ENCODE data around the gene HIRIP3. TPM values are rescaled to one million over a fixed set of nuclear protein-coding genes. Genes with fewer than 3 reads are reported as not detected.

HIRIP3 gene
- total and polyA plus RNA-seq, 2 experiments from 2014 or later: 10.4 to 18.5 TPM

DNA sequence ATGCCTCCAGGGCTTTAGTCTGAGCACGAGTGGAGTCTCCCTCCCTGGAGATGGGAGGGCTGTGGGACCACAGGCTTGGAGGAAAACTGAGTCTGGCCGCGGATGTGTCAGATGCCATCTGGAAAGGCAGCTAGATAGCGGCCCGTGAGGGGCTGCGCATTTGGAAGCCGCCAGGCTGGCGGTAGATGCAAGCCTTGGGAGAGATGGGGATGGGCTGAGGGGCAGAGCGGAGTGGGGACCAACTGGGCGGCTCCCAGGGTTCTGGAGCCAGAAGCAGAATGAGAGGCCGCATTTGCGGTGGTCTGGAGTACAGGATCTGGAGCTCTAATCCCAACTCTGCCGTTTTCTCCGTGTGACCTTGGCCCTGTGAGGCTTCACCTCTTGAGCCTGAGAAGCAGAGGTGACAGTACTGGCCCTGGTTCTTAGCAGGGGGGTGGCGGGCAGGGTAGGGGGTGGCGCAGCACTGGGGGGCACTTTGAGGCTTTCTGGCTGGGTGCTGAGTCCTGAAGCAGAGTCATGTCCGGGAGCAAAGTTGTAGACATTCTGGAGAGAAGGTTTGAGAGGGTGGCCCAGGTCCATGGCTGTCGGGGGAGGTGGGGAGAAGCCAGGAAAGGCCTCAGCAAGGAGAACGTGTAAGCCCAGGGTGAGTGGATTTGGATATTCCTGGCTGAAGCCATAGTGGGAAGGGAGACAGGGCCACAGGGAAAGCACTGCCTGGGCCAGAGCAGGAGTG, 7.4 kb upstream of the HIRIP3 start:
- Histone ChIP-seq H3K4me2 (no peak overlapping the region), H3K36me3 (ENCODE audit: insufficient read depth) (peaks cover 5% of the 10 kb centered on the region; the same call in 1 of the 2 replicates), H3K4me1 (ENCODE audit: insufficient read depth) (peaks cover 18% of the 10 kb centered on the region), H3K27me3 (ENCODE audit: insufficient read depth) (no peaks in the 10 kb centered on the region), H4K20me1 (replicated peaks; ENCODE audit: insufficient read depth) (peaks cover 8% of the 10 kb centered on the region; the same call in 1 of the 2 replicates), H3K4me3 (no peak overlapping the region), H3F3A (replicated peaks; ENCODE audit: low read depth) (0 out of 2 replicates have a peak, but pooled peaks cover 1% of the 10 kb centered on the region), H3K9me2 (ENCODE audit: insufficient read depth) (no peaks in the 10 kb centered on the region), H2AFZ (no peak overlapping the region), H3K79me2 (replicated peaks; ENCODE audit: insufficient read depth) (no peaks in the 10 kb centered on the region), H3K27ac (ENCODE audit: low read depth) (no peak overlapping the region)
- Mint-ChIP-seq H3K9me3 (no peaks in the 10 kb centered on the region), H3K36me3 (ENCODE audit: low read depth) (peaks cover 25% of the 10 kb centered on the region), H3K27ac (peak overlapping the region; percentile 62; the same call in 1 of the 2 replicates), H3K4me1 (peaks cover 41% of the 10 kb centered on the region), H3K27me3 (ENCODE audit: insufficient read depth, low read depth, poor library complexity) (peaks cover 15% of the 10 kb centered on the region), H3K4me3 (no peak overlapping the region; the same call in 2 of the 3 replicates)
- ATAC-seq (no peak), DNase-seq (ENCODE audit: low spot score) (no peak)
- TF ChIP-seq JUNB (IDR thresholded peaks at IDR 0.05; ENCODE audit: unreplicated experiment) (no peak), ETS1 (IDR thresholded peaks at IDR 0.05) (no peak), POLR2AphosphoS5 (IDR thresholded peaks at IDR 0.05; ENCODE audit: low read depth) (no peak), EZH2 (IDR thresholded peaks at IDR 0.05; ENCODE audit: low read depth, unreplicated experiment) (no peak), CREB1 (CRISPR knock-in tag; IDR thresholded peaks at IDR 0.05; ENCODE audit: low read depth) (no peak), STAT1 (IDR thresholded peaks at IDR 0.05; ENCODE audit: unreplicated experiment) (no peak)
- TF ChIP-seq, protein P1, sequence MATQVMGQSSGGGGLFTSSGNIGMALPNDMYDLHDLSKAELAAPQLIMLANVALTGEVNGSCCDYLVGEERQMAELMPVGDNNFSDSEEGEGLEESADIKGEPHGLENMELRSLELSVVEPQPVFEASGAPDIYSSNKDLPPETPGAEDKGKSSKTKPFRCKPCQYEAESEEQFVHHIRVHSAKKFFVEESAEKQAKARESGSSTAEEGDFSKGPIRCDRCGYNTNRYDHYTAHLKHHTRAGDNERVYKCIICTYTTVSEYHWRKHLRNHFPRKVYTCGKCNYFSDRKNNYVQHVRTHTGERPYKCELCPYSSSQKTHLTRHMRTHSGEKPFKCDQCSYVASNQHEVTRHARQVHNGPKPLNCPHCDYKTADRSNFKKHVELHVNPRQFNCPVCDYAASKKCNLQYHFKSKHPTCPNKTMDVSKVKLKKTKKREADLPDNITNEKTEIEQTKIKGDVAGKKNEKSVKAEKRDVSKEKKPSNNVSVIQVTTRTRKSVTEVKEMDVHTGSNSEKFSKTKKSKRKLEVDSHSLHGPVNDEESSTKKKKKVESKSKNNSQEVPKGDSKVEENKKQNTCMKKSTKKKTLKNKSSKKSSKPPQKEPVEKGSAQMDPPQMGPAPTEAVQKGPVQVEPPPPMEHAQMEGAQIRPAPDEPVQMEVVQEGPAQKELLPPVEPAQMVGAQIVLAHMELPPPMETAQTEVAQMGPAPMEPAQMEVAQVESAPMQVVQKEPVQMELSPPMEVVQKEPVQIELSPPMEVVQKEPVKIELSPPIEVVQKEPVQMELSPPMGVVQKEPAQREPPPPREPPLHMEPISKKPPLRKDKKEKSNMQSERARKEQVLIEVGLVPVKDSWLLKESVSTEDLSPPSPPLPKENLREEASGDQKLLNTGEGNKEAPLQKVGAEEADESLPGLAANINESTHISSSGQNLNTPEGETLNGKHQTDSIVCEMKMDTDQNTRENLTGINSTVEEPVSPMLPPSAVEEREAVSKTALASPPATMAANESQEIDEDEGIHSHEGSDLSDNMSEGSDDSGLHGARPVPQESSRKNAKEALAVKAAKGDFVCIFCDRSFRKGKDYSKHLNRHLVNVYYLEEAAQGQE (IDR thresholded peaks at IDR 0.05; ENCODE audit: unreplicated experiment): no peak
- TF ChIP-seq, protein P2, sequence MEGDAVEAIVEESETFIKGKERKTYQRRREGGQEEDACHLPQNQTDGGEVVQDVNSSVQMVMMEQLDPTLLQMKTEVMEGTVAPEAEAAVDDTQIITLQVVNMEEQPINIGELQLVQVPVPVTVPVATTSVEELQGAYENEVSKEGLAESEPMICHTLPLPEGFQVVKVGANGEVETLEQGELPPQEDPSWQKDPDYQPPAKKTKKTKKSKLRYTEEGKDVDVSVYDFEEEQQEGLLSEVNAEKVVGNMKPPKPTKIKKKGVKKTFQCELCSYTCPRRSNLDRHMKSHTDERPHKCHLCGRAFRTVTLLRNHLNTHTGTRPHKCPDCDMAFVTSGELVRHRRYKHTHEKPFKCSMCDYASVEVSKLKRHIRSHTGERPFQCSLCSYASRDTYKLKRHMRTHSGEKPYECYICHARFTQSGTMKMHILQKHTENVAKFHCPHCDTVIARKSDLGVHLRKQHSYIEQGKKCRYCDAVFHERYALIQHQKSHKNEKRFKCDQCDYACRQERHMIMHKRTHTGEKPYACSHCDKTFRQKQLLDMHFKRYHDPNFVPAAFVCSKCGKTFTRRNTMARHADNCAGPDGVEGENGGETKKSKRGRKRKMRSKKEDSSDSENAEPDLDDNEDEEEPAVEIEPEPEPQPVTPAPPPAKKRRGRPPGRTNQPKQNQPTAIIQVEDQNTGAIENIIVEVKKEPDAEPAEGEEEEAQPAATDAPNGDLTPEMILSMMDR (conservative IDR thresholded peaks at IDR 0.05; ENCODE audit: low read depth in 2 of 2): no peak

Measured in GM23338 (cell line).